Measurements from ENCODE around the gene NELFE.
"Not testable (repeated sequence)": the region's sequence is repeated elsewhere in the genome, so short reads cannot be mapped to it uniquely, and the experiment has no call there.

Gene NELFE

GRCh38 chr6:31958741-31959739 lies at the start of gene NELFE, which contains the start of gene SKIC2:
NELFE (minus strand) TSS chr6:31958971; CDS start chr6:31958446, 525 bp downstream.
SKIC2 (plus strand) TSS chr6:31959175; CDS start chr6:31959193, 18 bp downstream.
- DNase-seq (ENCODE audit: low read depth) = peak; percentile 99

GRCh38 chr6:32008037-32008436 lies 49.3 kb upstream of the NELFE start:
- not testable (repeated sequence) for DNase-seq (ENCODE audit: low read depth)

- not testable (repeated sequence) for DNase-seq (ENCODE audit: low read depth)
Measured at GRCh38 chr6:32007086-32007485, 48.3 kb upstream of the NELFE start.

GRCh38 chr6:32005991-32006529 lies 47.3 kb upstream of the NELFE start:
- not testable (repeated sequence) for DNase-seq (ENCODE audit: low read depth)

- not testable (repeated sequence) for DNase-seq (ENCODE audit: low read depth)
Measured at GRCh38 chr6:32005538-32005880, 46.7 kb upstream of the NELFE start.

GRCh38 chr6:32004864-32005537 lies 46.2 kb upstream of the NELFE start:
- not testable (repeated sequence) for DNase-seq (ENCODE audit: low read depth)

- not testable (repeated sequence) for DNase-seq (ENCODE audit: low read depth)
Measured at GRCh38 chr6:32004393-32004792, 45.6 kb upstream of the NELFE start.

GRCh38 chr6:32003301-32003700 lies 44.5 kb upstream of the NELFE start:
- DNase-seq (ENCODE audit: low read depth) = not testable (repeated sequence)

- DNase-seq (ENCODE audit: low read depth) = not testable (repeated sequence)
Measured at GRCh38 chr6:32002546-32003268, 43.9 kb upstream of the NELFE start.

GRCh38 chr6:31996385-31996784 lies 37.6 kb upstream of the NELFE start:
- DNase-seq (ENCODE audit: low read depth) = not testable (repeated sequence)

- not testable (repeated sequence) for DNase-seq (ENCODE audit: low read depth)
Measured at GRCh38 chr6:31994421-31994820, 35.6 kb upstream of the NELFE start.

GRCh38 chr6:31989363-31989762 lies 30.6 kb upstream of the NELFE start:
- DNase-seq (ENCODE audit: low read depth) = not testable (repeated sequence)

GRCh38 chr6:31981744-31982143 lies 23.0 kb upstream of the NELFE start, which contains the start of gene C4A:
C4A (plus strand) TSS chr6:31982057; CDS start chr6:31982108, 51 bp downstream.
- not testable (repeated sequence) for DNase-seq (ENCODE audit: low read depth)

GRCh38 chr6:31980998-31981397 lies 22.2 kb upstream of the NELFE start:
- not testable (repeated sequence) for DNase-seq (ENCODE audit: low read depth)

- not testable (repeated sequence) for DNase-seq (ENCODE audit: low read depth)
Measured at GRCh38 chr6:31980195-31980876, 21.6 kb upstream of the NELFE start.

GRCh38 chr6:31979238-31979898 lies 20.6 kb upstream of the NELFE start:
- no peak for DNase-seq (ENCODE audit: low read depth)

GRCh38 chr6:31978831-31979230 lies 20.1 kb upstream of the NELFE start:
- DNase-seq (ENCODE audit: low read depth) = no peak

- no peak for DNase-seq (ENCODE audit: low read depth)
Measured at GRCh38 chr6:31977816-31978431, 19.2 kb upstream of the NELFE start.

GRCh38 chr6:31976065-31976464 lies 17.3 kb upstream of the NELFE start:
- not testable (repeated sequence) for DNase-seq (ENCODE audit: low read depth)

Measured in activated T-cell treated with anti-CD3 and anti-CD28 coated beads for 48 hours (primary cell).